PC-9 (cell line): Measurements from ENCODE around the gene GCA. TPM values are rescaled to one million over a fixed set of nuclear protein-coding genes. Genes with fewer than 3 reads are reported as not detected.

Experiments
- BruUV-seq: library from RNA; stranded (reverse); fragments of 400-500 nt; replicated peaks from 2 replicates; lab custom pipeline; 2021; lab: Mats Ljungman, UMichigan
- CTCF ChIA-PET: fragments of 300-600 bp; sonication (Branson Sonifier 250); formaldehyde crosslinking; loops from one replicate; lab custom pipeline; 2022; ENCODE audit warnings: antibody characterized with exemption; lab: Charles Lee
- POLR2A ChIA-PET: fragments of 300-600 bp; sonication (Branson Sonifier 250); formaldehyde crosslinking; loops from one replicate; lab custom pipeline; 2022; ENCODE audit warnings: antibody characterized with exemption; ENCODE audit not compliant: unreplicated experiment; lab: Charles Lee
- DNase-seq, 2 experiments: peaks; one replicate each; pipeline versions ENCODE4 v3.0.0 to v3.0.0-alpha.2; 2015 to 2022; ENCODE audit warnings: mixed read lengths in 1 of 2
- H2AFZ ChIP-seq: fragments of 200-600 bp; sonication (generic); 2 replicates; pipeline ENCODE4 v1.8.1; 2017; ENCODE audit warnings: antibody characterized with exemption
- H3F3A ChIP-seq: fragments of 200-600 bp; sonication (generic); 2 replicates; pipeline ENCODE4 v1.8.1; 2017; ENCODE audit warnings: antibody characterized with exemption, mild to moderate bottlenecking, low read depth; ENCODE audit not compliant: insufficient read depth
- H3K27ac ChIP-seq: fragments of 200-600 bp; sonication (generic); 2 replicates; pipeline ENCODE4 v1.6.1; 2016; ENCODE audit warnings: mixed run types
- H3K27me3 ChIP-seq: fragments of 200-600 bp; sonication (generic); 2 replicates; pipeline ENCODE4 v1.6.1; 2016; ENCODE audit warnings: low read depth, mixed run types; ENCODE audit not compliant: insufficient read depth
- H3K36me3 ChIP-seq: fragments of 200-600 bp; sonication (generic); 2 replicates; pipeline ENCODE4 v1.6.1; 2016; ENCODE audit warnings: low read depth, mixed run types
- H3K4me1 ChIP-seq: fragments of 200-600 bp; sonication (generic); replicated peaks from 2 replicates; pipeline ENCODE4 v1.6.1; 2016; ENCODE audit warnings: mixed run types; ENCODE audit not compliant: insufficient read depth
- H3K4me2 ChIP-seq: fragments of 200-600 bp; sonication (generic); 2 replicates; pipeline ENCODE4 v1.6.1; 2017; ENCODE audit warnings: mixed run types
- H3K4me3 ChIP-seq: fragments of 200-600 bp; sonication (generic); 2 replicates; pipeline ENCODE4 v1.6.1; 2016; ENCODE audit warnings: mixed run types
- H3K79me2 ChIP-seq: fragments of 200-600 bp; sonication (generic); 2 replicates; pipeline ENCODE4 v1.6.1; 2017; ENCODE audit warnings: low read depth, mixed run types
- H3K9me2 ChIP-seq: fragments of 200-600 bp; sonication (generic); 2 replicates; pipeline ENCODE4 v1.8.1; 2017; ENCODE audit warnings: mild to moderate bottlenecking; ENCODE audit not compliant: insufficient read depth
- H3K9me3 ChIP-seq: fragments of 200-600 bp; sonication (generic); 2 replicates; pipeline ENCODE4 v1.8.1; 2016; ENCODE audit warnings: low read depth; ENCODE audit not compliant: insufficient read depth
- H4K20me1 ChIP-seq: fragments of 200-600 bp; sonication (generic); 2 replicates; pipeline ENCODE4 v1.8.1; 2017; ENCODE audit not compliant: insufficient read depth
- CTCF ChIP-seq: fragments of 200-600 bp; sonication (generic); conservative IDR thresholded peaks from 2 replicates; pipeline ENCODE4 v1.6.1; 2017; ENCODE audit warnings: mixed run types, antibody characterized with exemption, mild to moderate bottlenecking, moderate library complexity
- EZH2 ChIP-seq: fragments of 200-600 bp; sonication (generic); IDR thresholded peaks from 2 replicates; pipeline ENCODE4 v1.8.0; 2017; ENCODE audit warnings: antibody characterized with exemption, low read depth
- intact Hi-C: fragments of 100-400 bp; cut with micrococcal nuclease; formaldehyde crosslinking; loops from one replicate; pipeline ENCODE4 v1.10.0; 2022; ENCODE audit not compliant: unreplicated experiment
- total RNA-seq: library from RNA; stranded (reverse); gene quantifications from 2 replicates; pipeline ENCODE4 v1.2.3, GENCODE V29; 2021

Gene GCA
- total RNA-seq, 1 experiment from 2014 or later, result 13.4 TPM

GRCh38 chr2:162401871-162402270, 57.9 kb downstream of the GCA start:
- H3K27ac ChIP-seq, result no peak overlapping the region
- CTCF ChIA-PET, result no interaction called here
- no TSS peak for BruUV-seq

DNA sequence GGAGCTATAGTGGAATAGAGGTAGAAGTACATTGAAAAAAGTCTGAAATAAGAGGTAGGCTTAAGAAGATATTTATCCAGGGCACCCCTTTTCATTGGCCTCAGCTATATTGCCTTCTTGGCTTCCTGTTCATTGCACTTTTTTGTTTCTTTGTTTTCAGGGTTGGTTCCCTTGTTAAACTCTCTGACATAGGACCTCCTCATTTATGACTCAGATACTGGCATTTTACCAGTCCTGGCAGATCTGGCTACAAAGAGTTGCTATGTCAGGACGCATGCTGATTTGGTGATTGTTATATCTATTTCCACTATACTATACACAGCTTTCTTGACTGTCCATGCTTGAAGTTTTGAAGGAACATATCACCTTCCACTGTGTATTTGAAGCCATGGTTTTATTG, 60.0 kb downstream of the GCA start:
- Histone ChIP-seq H3K4me2 (no peak overlapping the region), H3K4me1 (no peaks in the 10 kb centered on the region), H3K27me3 (no peaks in the 10 kb centered on the region), H4K20me1 (no peaks in the 10 kb centered on the region), H3K36me3 (no peaks in the 10 kb centered on the region), H3K9me3 (no peaks in the 10 kb centered on the region), H2AFZ (no peak overlapping the region), H3F3A (no peaks in the 10 kb centered on the region), H3K4me3 (no peak overlapping the region), H3K27ac (no peak overlapping the region), H3K79me2 (no peaks in the 10 kb centered on the region), H3K9me2 (no peaks in the 10 kb centered on the region)
- intact Hi-C loops, result no loop called here
- BruUV-seq, result no TSS peak
- TF ChIP-seq EZH2, result no peak
- no peak for TF ChIP-seq CTCF
- CTCF ChIA-PET, result interaction anchor here (0.6 kb wide), 1 partner anchor 324 kb away, joined by 3 read pairs; no protein-coding TSS in a partner anchor
- DNase-seq, result peak in 1 of 2 experiments; percentile 1
- POLR2A ChIA-PET, result no interaction called here

More at GRCh38 chr2:162401871-162402270, 57.9 kb downstream of the GCA start:
- DNase-seq, result no peak
- Histone ChIP-seq H3F3A (no peaks in the 10 kb centered on the region), H2AFZ (no peak overlapping the region), H3K4me2 (no peak overlapping the region), H3K9me3 (no peaks in the 10 kb centered on the region), H4K20me1 (no peaks in the 10 kb centered on the region), H3K4me1 (no peaks in the 10 kb centered on the region), H3K9me2 (no peaks in the 10 kb centered on the region), H3K27me3 (no peaks in the 10 kb centered on the region), H3K36me3 (no peaks in the 10 kb centered on the region), H3K79me2 (no peaks in the 10 kb centered on the region), H3K4me3 (no peak overlapping the region)
- intact Hi-C loops, result no loop called here
- TF ChIP-seq CTCF (no peak), EZH2 (no peak)
- POLR2A ChIA-PET, result no interaction called here

Other genes starting within 250 kb of the GCA start
- not detected in 2 replicates for gene GCG, start 191.9 kb upstream of the GCA start, total RNA-seq
- gene FAP, start 100.7 kb upstream of the GCA start, total RNA-seq, result not detected in 2 replicates
- 4.7 and 4.8 TPM in 2 replicates for gene IFIH1, start 25.4 kb upstream of the GCA start, total RNA-seq